ENCODE data around the gene TMEM87A.

DNA sequence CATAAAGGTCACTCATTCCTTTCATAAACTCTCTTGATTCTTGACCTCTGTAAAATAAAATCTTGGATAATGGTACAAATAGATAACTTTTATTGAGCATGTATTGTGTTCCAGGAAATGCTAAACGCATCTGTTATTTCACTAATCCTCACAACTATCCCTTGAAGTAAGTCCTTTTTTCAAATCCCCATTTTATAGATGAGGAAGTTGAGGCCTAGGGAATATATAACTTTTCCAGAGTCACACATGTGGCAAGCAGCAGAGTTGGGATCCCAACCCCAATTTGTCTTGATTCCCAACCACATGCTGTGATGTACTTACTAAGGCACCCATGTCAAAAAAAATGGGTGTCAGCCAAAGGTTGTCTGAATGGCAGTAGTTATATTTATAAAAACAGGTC lies 71.4 kb downstream of the TMEM87A start:
- no peak for TF ChIP-seq POLR2A (IDR thresholded peaks at IDR 0.05)
- TF ChIP-seq, protein P1, sequence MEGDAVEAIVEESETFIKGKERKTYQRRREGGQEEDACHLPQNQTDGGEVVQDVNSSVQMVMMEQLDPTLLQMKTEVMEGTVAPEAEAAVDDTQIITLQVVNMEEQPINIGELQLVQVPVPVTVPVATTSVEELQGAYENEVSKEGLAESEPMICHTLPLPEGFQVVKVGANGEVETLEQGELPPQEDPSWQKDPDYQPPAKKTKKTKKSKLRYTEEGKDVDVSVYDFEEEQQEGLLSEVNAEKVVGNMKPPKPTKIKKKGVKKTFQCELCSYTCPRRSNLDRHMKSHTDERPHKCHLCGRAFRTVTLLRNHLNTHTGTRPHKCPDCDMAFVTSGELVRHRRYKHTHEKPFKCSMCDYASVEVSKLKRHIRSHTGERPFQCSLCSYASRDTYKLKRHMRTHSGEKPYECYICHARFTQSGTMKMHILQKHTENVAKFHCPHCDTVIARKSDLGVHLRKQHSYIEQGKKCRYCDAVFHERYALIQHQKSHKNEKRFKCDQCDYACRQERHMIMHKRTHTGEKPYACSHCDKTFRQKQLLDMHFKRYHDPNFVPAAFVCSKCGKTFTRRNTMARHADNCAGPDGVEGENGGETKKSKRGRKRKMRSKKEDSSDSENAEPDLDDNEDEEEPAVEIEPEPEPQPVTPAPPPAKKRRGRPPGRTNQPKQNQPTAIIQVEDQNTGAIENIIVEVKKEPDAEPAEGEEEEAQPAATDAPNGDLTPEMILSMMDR (IDR thresholded peaks at IDR 0.05): no peak
- no peak for TF ChIP-seq EP300 (IDR thresholded peaks at IDR 0.05)
- TF ChIP-seq POLR2AphosphoS5 (IDR thresholded peaks at IDR 0.05): no peak

Data from suprapubic skin (tissue), 4 donors.